Psoas muscle (tissue), 8 donors: ENCODE measurements around the gene ADRM1. TPM values are rescaled to one million over a fixed set of nuclear protein-coding genes. Genes with fewer than 3 reads are reported as not detected.

Source experiments
- ATAC-seq, 4 donors: fragments of 200-7000 bp; cut with Tn5 transposase; one replicate each; pipeline ENCODE4 v1.9.1; 2020; ENCODE audit warnings: moderate library complexity in 3 of 4, mild to moderate bottlenecking in 2 of 4
- DNase-seq, 2 donors: peaks; one replicate each; pipeline ENCODE4 v3.0.0-alpha.2; 2020
- H3K27ac ChIP-seq: fragments of 200-600 bp; one replicate; pipeline ENCODE4 v1.8.0; 2022
- H3K27me3 ChIP-seq, 3 donors: fragments of 200-600 bp in 1 of 3; one replicate each; pipeline versions ENCODE4 v1.6.1 to v1.8.0; 2013 to 2022; ENCODE audit warnings: low read length in 2 of 3, mild to moderate bottlenecking in 2 of 3, moderate library complexity in 1 of 3; ENCODE audit not compliant: insufficient read depth in 3 of 3
- H3K36me3 ChIP-seq, 2 donors: fragments of 200-600 bp in 1 of 2; one replicate each; pipeline versions ENCODE4 v1.6.1 to v1.8.0; 2013 to 2022; ENCODE audit warnings: low read depth in 1 of 2, mild to moderate bottlenecking in 1 of 2, moderate library complexity in 1 of 2; ENCODE audit not compliant: insufficient read depth in 1 of 2
- H3K4me1 ChIP-seq: fragments of 200-600 bp; one replicate; pipeline ENCODE4 v1.8.0; 2022
- H3K4me3 ChIP-seq: fragments of 200-600 bp; one replicate; pipeline ENCODE4 v1.8.0; 2022; ENCODE audit warnings: mild to moderate bottlenecking
- H3K9me3 ChIP-seq: fragments of 200-600 bp; one replicate; pipeline ENCODE4 v1.8.0; 2022
- WGBS, 3 donors: extraction: QIAGEN DNeasy Blood & Tissue Kit; methylation state at CpG; one replicate each; pipeline versions ENCODE4 v1.1.6 to v1.1.7; 2013; 5-methylcytosine and 5-hydroxymethylcytosine counted together
- intact Hi-C, 2 donors: fragments of 100-400 bp; cut with DNase I; formaldehyde crosslinking; loops; one replicate each; pipeline versions ENCODE4 v1.11.0 to v1.14.2; 2022
- polyA plus RNA-seq, 3 donors: library from polyadenylated mRNA; stranded (reverse); fragments of 200-250 nt; gene quantifications; one replicate each; pipeline ENCODE4 v1.2.3, GENCODE V29; 2013
- total RNA-seq, 4 donors: library from RNA; stranded (reverse); fragmentation: NEBNext Ultra II Directional in 2 of 4; extraction: Animal tissue kit (Norgen Biotek cat#: 25700) in 2 of 4; gene quantifications; one replicate each; pipeline versions ENCODE4 v1.2.1 to v1.2.4, GENCODE V29; 2021 to 2023
- TF ChIP-seq, protein P1 (sequence below): fragments of 200-600 bp; IDR thresholded peaks from one replicate; pipeline ENCODE4 v1.8.0; 2022; ENCODE audit warnings: antibody characterized with exemption
- donor health status: healthy with polysubstance abuse.
- donor health status: DM: no; HTN: no; CAD: no; lungs with moderate emphysema.
- donor health status: Bipolar disorder and iron deficiency.
- donor health status: healthy.
- donor health status: DM: yes; HTN: yes; CAD: no.
- donor health status: DM: no; HTN: no; CAD: no.
- donor health status: DM: no; HTN: no; CAD: no.
- donor health status: DM: yes; HTN: yes; CAD: no.

ADRM1 gene
- total and polyA plus RNA-seq, 7 donors, result 142 to 603 (median 280) TPM

DNA sequence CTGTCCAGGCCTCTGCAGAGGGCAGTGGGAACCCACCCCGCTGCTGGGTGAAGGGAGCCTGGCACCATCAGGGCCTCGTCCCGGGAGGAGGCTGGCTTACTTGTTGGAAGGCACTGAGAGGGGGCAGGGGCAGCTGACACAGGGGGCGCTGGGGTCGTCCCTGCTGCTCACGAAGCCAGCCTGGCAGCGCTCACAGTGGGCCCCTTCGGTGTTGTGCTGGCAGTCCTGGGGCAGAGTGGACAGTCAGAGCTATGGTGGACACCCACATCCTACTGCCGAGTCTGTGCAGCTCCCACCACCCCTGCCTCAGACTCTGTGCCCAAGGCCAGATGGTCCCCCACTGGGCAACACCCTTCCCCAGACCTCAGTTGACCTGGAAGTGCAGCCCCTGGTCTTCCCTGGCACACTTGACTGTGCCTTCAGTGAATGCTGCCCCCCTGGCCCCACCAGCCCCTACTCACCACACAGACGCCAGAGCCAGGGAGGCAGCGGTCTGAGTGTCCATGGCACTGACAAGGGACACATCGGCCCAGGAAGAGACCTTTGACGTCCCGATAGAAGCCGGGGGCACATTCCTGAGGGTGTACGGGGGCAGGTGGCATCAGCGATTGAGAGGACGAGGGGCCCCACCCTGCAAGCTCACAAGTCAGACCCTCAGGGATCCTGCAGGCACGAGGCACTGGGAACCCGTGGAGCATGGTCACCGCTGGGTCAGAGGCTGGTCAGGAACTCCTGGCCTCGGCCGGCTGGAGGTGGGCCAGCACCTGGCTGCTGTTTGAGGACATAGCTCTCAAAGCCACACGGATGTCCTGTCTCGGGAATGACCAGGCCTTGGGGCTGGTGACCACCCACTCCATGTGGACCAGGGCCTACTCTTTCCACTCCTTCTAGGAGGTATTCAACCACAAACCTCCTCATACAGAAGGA is 21.4 kb downstream of the ADRM1 start:
- H3K36me3 ChIP-seq, result peaks cover 0 to 73% of the 10 kb centered on the region in 2 donors
- no peak overlapping the region for H3K4me3 ChIP-seq
- DNase-seq, result peak in 1 of 2 donors; percentile 9
- H3K27ac ChIP-seq, result no peak overlapping the region
- intact Hi-C loops, result no loop called here
- H3K4me1 ChIP-seq, result no peaks in the 10 kb centered on the region
- H3K27me3 ChIP-seq, result no peaks in the 10 kb centered on the region
- TF ChIP-seq, protein P1, sequence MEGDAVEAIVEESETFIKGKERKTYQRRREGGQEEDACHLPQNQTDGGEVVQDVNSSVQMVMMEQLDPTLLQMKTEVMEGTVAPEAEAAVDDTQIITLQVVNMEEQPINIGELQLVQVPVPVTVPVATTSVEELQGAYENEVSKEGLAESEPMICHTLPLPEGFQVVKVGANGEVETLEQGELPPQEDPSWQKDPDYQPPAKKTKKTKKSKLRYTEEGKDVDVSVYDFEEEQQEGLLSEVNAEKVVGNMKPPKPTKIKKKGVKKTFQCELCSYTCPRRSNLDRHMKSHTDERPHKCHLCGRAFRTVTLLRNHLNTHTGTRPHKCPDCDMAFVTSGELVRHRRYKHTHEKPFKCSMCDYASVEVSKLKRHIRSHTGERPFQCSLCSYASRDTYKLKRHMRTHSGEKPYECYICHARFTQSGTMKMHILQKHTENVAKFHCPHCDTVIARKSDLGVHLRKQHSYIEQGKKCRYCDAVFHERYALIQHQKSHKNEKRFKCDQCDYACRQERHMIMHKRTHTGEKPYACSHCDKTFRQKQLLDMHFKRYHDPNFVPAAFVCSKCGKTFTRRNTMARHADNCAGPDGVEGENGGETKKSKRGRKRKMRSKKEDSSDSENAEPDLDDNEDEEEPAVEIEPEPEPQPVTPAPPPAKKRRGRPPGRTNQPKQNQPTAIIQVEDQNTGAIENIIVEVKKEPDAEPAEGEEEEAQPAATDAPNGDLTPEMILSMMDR, result no peak
- no peaks in the 10 kb centered on the region for H3K9me3 ChIP-seq
- no peak for ATAC-seq
- 79 to 80% (median 79%) methylated on average over 24 to 25 of the region's 25 CpGs for WGBS, 3 donors

DNA sequence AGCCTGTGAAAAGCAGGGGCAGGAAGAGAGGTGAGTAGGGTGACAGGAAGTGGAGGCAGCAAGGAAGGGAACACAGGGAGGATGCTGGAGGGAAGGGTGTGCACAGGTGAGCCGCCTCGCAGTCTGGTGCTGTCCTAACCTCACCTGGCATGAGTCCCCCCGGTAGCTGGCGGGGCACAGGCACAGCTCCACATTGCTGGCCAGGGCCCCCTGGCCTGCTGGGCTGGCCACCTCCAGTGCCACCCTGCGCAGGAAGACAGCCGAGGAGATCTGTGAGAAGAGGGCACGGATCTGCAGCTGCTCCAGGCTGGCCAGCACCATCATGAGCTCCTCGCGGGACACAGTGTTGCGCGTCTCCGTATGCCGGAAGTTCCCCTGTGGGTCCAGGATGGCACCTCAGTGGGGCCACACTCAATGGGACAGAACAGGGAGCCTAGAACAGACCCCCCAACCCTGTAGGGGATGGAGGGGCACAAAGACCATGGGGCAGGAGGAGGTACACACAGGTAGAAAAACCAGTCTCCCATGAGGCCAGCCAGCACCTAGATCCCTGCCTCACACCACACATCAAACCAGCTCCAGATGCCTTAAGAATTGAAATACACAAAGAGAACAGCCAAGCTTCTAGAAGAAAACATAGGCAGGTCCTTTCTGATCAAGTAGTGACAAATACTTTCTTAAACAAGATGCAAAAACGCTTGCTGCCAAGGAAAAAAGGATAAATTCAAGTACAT is 22.5 kb downstream of the ADRM1 start:
- TF ChIP-seq, protein P1, result no peak
- Histone ChIP-seq H3K4me1 (no peaks in the 10 kb centered on the region), H3K4me3 (no peak overlapping the region), H3K27ac (no peak overlapping the region), H3K36me3 (peaks cover 0 to 73% of the 10 kb centered on the region in 2 donors), H3K9me3 (no peaks in the 10 kb centered on the region), H3K27me3 (no peaks in the 10 kb centered on the region)
- DNase-seq (peak in 1 of 2 donors; percentile 4), ATAC-seq (no peak)
- WGBS, 3 donors, result 88 to 91% (median 89%) methylated on average over 8 to 14 of the region's 14 CpGs
- intact Hi-C loops, result no loop called here

DNA sequence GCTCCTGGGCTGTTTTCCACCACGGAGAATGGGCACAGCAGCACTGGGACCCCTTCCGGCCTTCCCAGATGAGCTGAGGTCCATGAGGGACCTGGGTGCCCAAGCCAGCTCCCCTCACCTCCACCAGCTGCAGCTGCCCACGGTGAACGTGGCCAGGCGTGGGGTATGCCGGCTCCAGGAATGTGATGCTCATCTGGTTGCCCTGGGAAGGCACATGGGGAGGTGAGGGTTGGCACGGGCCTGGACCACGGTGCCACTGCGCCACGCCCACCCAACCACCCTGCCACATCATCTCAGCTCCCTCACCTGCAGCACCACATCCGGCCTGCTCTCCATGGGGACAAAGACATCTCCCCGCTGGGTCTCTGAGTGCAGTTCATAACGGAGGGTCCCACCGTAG is 23.8 kb downstream of the ADRM1 start:
- DNase-seq, result no peak
- Histone ChIP-seq H3K4me1 (no peaks in the 10 kb centered on the region), H3K27me3 (no peaks in the 10 kb centered on the region), H3K9me3 (no peaks in the 10 kb centered on the region), H3K27ac (no peak overlapping the region), H3K36me3 (peaks cover 0 to 76% of the 10 kb centered on the region in 2 donors), H3K4me3 (no peak overlapping the region)
- TF ChIP-seq, protein P1, result no peak
- no peak for ATAC-seq
- intact Hi-C loops, result no loop called here
- 91 to 93% (median 93%) methylated on average over 12 to 14 of the region's 14 CpGs for WGBS, 3 donors

DNA sequence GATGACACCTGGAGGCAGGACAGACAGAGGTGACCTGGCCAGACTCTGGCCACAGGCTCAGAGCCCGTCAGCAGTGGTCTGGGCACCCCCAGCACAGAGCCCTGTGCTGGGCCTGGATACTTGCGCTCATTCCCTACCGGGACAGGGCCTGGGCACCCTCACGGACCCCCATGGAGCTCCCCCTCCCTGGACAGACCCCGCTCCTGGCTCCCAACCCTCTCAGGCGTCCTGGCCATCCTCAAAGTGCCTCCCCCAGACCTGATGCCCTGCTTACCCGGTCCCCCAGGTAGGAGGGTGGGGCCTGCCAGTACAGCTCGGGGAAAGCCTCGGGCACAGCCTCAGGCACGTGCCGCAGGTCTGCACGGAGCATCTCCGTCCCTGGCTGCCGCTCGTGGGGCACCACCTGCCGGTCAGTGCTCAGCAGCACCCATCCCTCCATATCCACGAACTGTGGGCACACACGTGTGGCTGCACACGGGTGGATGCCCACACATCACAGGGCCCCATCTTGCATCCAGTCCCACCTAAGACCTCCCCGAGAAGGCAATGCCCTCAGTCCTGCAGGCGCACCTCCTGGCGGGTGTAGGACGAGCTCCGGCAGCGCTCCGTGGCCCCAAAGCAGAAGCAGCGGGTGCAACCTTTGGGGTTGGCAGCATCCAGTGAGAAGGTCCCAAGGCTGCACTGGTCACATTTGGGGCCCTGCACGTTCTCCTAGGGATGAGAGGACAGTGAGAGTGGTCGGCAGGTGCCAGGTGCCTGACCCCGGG is 24.3 kb downstream of the ADRM1 start:
- Histone ChIP-seq H3K27me3 (no peaks in the 10 kb centered on the region), H3K4me3 (no peak overlapping the region), H3K4me1 (no peaks in the 10 kb centered on the region), H3K9me3 (no peaks in the 10 kb centered on the region), H3K27ac (no peak overlapping the region), H3K36me3 (peaks cover 0 to 82% of the 10 kb centered on the region in 2 donors)
- TF ChIP-seq, protein P1, result no peak
- 87% methylated on average over 30 of the region's 30 CpGs for WGBS, 3 donors
- ATAC-seq (no peak), DNase-seq (peak in 1 of 2 donors; percentile 9)
- intact Hi-C loops, result no loop called here
